NCI-H1694 (cell line): ENCODE data around the gene TCERG1L.

ENCODE experiments used
- DNase-seq: peaks from one replicate; lab custom pipeline; 2025; lab: John Stamatoyannopoulos, UW

TCERG1L gene

GRCh38 chr10:131271195-131271880 is 40.2 kb downstream of the TCERG1L start:
- DNase-seq: no peak

GRCh38 chr10:131270461-131271190 is 40.9 kb downstream of the TCERG1L start:
- no peak for DNase-seq

- no peak for DNase-seq
Measured at GRCh38 chr10:131269776-131270460, 41.6 kb downstream of the TCERG1L start.

- DNase-seq: no peak
Measured at GRCh38 chr10:131267814-131268095, 43.8 kb downstream of the TCERG1L start.

- DNase-seq: no peak
Measured at GRCh38 chr10:131266936-131267813, 44.3 kb downstream of the TCERG1L start.

GRCh38 chr10:131264110-131264788 is 47.3 kb downstream of the TCERG1L start:
- no peak for DNase-seq

GRCh38 chr10:131261890-131262475 is 49.5 kb downstream of the TCERG1L start:
- no peak for DNase-seq

- no peak for DNase-seq
Measured at GRCh38 chr10:131260452-131261211, 50.9 kb downstream of the TCERG1L start.

GRCh38 chr10:131260031-131260430 is 51.5 kb downstream of the TCERG1L start:
- no peak for DNase-seq

GRCh38 chr10:131259535-131259934 is 52.0 kb downstream of the TCERG1L start:
- no peak for DNase-seq

GRCh38 chr10:131258256-131258655 is 53.3 kb downstream of the TCERG1L start:
- DNase-seq: no peak

GRCh38 chr10:131257027-131257426 is 54.5 kb downstream of the TCERG1L start:
- no peak for DNase-seq

GRCh38 chr10:131254859-131255252 is 56.7 kb downstream of the TCERG1L start:
- DNase-seq: no peak

GRCh38 chr10:131253931-131254858 is 57.3 kb downstream of the TCERG1L start:
- DNase-seq: no peak

- DNase-seq: no peak
Measured at GRCh38 chr10:131252567-131253276, 58.8 kb downstream of the TCERG1L start.

- no peak for DNase-seq
Measured at GRCh38 chr10:131251146-131251541, 60.4 kb downstream of the TCERG1L start.

GRCh38 chr10:131250454-131251145 is 60.9 kb downstream of the TCERG1L start:
- no peak for DNase-seq

GRCh38 chr10:131249955-131250344 is 61.6 kb downstream of the TCERG1L start:
- DNase-seq: no peak
